CD4-positive, alpha-beta T cell treated with Interleukin-10 for 1 hour (primary cell): ENCODE results near the gene GALNT1.

ENCODE experiments used
- DNase-seq: peaks from one replicate; pipeline ENCODE4 v3.0.0-alpha.2; 2020

GALNT1 gene

DNA sequence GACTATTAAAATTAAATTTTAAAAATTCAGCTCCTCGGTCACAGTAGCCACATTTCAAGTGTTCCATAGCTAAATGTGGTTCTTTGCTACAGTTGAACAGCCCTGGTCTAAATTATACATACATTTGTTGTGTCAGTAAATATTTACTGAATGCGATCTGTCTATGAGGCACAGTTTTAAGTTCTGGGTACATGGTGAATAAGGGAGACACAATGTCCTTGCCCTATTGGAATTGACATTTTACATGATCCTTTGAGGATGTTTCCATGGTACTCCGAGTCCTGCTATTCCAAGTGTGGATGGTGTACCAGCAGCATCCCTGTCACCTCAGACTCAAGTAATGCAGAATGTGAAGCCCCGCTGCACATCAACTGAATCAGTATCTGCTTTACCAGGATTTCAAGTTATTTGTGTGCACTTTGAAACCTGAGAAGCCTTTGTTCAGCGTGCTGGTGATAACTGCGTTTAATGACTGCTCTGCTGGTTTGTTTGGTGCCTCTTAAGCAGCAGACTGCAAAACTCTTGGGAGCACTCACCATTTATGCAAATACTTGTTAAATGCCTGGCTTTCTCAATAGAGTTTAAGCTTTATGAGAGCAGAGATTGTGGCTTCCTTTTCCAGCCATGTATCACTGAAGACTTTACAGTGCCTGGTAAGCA is 1.5 kb downstream of the GALNT1 start:
- DNase-seq: no peak

DNA sequence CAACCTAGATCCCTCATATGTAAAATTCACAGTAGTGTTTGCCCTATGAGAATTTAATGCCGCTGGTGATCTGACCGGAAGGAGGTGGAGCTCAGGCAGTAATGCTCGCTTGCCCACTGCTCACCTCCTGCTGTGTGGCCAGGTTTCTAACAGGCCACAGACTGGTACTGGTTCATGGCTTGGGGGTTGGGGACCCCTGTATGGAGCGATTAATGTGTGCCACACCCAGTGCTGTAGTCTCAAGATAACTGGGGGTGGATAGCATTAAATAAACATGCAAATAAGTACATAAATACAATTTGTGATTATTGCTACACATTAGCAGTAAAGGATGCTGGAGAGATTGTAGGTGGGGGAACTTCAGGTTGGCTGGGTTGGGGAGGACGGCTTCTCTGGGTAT is 3.2 kb downstream of the GALNT1 start:
- no peak for DNase-seq

DNA sequence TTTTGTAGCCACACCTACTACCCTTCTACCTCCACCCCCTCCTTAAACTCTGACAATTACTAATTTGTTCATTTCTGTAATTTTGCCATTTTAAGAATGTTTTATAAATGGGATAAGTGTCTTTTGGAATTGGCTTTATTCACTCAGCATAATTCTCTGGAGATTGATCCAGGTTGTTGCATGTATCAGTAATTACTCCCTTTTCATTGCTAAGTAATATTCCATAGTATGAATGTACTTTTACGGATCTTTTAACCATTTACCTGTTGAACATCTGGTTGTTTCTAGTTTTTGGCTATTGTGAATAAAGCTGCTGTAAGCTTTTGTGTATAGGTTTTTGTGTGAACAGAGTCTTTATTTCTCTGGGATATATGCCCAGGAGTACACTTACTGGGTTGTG is 4.1 kb downstream of the GALNT1 start:
- DNase-seq: no peak

DNA sequence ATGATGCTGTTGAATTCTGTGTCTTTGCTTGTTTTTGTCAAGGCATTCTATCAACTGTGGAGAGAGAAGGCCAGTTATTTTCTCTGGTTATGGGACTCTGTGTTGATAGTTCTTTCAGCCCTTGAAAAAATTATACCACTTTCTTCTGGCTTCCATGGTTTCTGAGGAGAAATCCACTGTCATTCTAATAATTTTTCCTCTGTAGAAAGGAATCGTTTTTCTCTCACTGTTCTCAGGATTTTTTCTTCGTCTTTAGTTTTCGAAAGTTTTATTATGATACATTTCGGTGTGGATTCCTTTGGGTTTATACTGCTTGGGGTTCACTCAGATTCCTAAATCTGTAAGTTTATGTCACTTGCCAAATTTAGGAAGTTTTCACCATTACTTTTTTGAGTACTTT is 6.6 kb downstream of the GALNT1 start:
- no peak for DNase-seq

DNA sequence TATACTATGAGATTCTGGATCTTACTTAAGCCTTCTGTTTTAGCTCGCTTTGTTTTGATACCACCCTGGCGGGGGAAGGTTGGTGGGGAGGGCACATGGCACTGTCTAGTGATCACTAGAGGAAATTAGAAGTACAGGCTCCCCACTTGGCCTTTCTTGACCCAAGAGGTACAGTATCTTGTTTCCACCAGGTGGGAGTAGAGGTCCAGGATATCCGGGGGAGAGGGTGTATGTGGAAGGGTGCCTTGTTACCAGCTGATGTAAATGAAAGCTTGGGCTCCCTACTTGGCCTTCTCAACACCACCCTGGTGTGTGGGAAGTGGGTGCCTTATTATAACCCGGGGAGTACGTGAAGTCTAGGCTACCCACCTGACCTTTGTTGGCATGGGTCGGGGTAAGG is 7.5 kb downstream of the GALNT1 start:
- DNase-seq: peak; percentile 49

DNA sequence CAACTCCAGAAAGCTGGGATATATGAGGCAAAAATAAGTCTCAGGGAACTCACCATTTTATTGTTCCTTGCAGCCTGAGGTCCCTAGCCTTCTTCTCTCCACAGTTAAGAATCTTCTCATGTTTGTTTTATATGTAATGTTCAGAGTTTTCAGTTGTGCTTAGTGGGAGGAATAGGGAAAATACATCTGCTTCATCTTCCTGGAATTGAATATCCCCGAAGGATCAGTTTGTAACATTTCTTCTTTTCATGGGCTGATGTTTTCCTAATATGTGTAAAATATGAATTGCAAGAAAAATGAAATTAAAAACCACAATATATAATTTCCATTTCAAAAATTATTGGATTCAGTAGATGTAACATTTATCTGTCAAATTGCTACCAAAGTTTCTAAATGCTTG is 8.0 kb downstream of the GALNT1 start:
- no peak for DNase-seq

DNA sequence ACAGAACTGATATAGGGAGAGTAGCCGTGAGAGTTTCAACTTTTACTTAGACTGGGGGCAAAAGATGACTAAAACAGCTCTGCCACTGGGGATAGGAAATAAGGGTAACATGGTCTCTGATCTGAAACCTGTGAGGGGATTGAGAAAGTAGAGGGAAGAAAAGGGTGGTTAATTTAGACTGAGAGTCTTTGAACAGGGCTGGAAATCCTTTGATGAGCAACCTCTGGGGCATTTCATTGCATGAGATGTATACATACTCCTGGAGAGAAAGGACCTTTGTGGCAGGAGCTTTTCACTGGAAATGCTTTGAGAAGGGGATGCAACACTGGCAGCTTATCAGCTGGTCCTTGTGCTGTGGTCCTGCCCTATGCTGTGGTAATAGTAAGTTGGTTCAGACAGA is 9.4 kb downstream of the GALNT1 start:
- DNase-seq: no peak

DNA sequence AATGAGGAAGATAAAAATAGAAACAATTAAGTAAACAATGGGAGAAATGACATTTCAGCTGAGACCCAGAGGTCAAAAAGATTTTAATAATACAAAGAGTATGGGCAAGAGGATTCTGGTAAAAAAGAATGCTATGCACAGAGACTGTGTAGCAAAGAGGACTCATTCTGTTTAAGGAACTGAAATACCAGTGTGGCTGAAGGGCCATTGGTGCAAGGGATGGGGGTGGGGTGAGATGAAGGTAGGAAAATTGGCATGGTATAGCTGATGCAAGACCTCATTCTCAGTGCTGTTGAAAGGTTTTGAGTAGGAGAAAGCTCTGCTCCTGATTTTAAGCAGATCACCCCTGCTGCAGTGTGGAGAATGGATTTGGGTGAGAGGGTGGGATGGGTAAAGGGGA is 10.8 kb downstream of the GALNT1 start:
- DNase-seq: no peak

DNA sequence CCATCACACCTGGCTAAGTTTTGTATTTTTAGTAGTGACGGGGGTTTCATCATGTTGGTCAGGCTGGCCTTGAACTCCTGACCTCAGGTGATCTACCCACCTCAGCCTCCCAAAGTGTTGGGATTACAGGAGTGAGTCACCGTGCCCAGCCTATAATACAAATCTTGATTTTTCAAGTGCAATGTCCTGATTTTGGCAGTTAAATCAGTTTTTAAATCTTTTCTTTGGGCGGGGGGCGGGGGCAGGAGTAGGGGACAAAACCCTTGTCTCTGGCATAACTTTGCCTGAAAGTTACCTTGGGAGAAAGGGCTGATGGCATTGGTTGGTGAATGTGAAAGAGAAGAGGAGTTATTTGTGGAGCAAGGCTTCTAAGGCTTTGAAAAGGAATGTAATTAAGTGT is 12.3 kb downstream of the GALNT1 start:
- no peak for DNase-seq

DNA sequence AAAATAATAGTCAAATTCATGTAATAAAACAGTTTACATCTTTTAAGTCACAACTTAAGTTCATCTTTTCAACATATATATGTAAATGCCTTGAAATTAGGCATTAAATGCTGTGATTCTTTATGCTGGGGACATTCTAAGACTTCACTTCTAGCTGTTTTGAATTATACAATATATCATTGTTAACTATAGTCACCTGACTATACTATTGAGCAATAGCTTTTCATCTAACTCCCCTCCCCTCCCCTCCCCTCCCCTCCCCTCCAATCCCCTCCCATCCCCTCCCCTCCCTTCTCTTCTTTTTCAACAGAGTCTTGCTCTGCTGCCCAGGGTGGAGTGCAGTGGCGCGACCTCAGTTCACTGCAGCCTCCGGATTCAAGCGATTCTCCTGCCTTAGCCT is 16.2 kb downstream of the GALNT1 start:
- DNase-seq: no peak

DNA sequence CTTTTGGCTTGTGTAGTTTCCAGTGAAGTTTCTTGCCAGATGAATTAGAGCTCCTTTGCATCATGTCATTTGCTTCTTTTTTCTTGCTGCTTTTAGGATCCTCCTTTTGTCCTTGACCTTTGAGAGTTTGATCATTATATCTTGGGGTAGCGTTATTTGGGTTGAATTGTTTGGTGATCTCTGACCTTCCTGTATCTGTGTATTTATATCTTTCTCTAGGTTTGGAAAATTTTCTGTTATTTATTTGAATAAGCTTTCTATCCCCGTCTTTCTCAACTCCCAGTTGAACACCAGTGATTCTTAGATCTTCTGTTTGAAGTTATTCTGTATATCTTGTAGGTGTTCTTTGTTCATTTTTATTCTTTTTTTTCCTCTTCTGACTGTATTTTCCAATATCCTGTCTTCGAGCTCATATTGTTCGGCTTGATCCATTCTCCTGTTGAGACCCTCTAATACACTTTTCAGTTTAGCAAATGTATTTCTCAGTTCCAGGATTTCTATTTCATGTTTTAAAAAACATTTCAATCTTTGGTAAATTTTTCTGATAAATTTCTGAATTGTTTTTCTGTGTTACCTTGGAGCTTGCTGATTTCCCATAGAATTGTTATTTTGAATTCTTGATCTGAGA is 20.8 kb downstream of the GALNT1 start:
- no peak for DNase-seq

DNA sequence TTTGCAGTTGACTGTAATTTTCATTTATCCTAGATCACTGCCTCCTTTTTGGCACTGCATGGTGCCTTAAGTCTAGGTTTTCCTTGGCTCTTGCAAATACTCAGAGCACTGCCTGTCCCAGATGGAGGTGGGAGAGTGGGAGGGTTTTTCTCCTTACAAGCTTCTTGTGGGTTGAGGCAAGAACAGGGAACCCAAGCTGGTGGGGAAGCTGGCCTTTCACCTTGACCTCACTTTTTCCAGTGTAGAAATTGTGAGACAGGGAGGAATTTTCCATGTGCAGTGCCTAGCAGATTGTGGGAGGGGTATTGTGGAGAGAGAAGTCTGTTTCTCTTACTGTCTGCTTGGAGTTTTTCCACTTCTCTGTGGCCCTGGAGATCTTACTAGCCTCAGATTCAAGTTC is 21.5 kb downstream of the GALNT1 start:
- DNase-seq: no peak

DNA sequence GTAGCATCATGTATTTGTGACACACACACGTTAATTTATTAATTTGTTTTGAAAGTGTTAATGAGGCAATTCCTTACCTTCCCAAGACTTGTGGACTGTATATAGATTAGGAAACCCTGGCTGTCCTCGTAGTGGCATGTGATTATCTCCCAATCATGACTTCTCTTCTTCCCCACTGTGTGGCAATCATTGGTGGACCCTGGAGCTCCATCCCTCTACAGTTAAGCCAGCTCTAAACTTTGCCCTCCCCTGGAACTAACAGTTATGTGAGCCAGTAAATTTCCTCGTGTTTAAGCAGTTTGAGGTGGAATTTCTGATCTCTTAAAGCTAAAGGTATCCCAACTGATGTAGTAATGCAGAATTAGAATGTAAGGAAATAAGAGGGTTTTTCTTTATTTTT is 22.0 kb downstream of the GALNT1 start:
- no peak for DNase-seq

DNA sequence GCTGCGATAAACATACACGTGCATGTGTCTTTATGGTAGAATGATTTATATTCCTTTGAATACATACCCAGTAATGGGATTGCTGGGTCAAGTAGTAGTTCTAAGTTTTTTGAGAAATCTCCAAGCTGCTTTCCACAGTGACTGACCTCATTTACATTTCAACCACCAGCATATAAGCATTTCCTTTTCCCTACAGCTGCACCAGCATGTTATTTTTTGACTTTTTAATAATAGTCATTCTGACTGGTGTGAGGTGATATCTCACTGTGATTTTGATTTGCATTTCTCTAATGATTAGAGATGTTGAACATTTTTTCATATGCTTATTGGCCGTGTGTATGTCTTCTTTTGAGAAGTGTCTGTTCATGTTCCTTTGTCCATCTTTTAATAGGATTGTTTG is 22.8 kb downstream of the GALNT1 start:
- no peak for DNase-seq

DNA sequence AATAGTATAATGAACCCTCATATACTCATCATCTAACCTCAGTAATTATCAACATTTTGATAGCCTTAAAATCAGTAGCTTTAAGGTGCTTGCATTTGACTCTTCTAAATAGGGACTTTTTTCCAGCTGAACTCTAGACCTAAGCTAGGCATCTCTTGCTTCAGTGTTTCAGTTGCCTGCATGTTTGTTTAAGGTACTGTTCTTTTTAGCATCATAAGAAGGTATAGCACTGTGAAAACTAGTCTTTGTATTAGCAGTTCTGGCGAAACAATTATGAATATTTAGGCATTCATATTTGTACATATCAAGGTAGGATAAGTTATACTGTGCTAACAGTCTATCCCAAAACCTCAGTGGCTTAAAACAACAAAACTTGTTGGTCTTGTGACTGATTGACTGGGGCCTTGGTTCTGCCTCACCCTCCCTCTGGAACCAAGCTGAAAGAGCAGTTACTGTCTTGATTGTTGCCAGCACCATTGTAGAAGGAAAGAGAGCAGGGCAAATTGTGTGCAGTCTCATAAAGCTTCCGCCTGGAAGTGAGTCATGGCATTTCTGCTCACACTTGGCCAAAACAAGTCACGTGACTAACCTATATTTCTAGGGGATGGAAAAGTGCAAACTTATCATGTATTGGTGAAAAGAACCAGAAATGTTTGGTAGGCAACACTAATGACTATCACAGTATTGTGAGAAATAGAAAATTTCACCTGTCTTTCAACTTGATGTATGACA is 24.3 kb downstream of the GALNT1 start:
- DNase-seq: no peak

DNA sequence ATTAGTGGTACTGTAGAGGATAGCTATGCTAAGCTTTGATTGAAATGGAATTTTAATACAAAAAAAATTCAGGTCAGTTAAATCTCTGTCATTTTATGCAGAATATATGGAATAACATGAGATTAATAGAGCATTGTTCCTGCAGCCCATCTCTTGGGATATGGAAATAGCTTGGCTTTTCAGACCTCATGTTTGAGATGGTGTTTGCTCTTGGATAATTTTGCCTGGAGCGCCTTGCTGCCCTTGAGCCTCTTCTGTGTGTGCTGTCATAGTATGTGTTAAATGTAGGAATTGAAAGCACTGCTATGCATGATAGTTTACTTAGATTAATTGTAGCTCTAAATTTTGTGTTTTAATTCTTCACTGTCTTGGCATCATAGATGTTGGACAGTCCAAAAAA is 27.7 kb downstream of the GALNT1 start:
- DNase-seq: no peak

DNA sequence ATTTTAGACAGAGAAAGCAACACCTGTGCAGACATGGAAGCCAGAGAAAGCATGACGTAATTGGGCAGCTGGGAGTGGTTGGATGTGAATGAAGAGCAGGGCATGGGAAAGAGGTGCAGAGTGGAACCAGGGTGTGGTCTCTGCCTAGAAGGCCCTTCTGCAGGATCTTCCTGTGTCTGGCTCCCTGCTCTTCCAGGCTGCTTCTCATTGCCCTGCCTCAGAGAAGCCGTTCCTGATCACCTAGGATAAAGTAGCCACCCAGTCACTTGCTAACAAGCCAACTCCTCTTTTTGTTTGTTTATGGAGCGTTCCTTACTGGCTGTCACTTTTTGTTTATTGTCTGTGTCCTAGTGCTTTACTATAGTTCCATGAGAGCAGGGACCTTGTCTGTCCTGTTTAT is 28.5 kb downstream of the GALNT1 start:
- no peak for DNase-seq

DNA sequence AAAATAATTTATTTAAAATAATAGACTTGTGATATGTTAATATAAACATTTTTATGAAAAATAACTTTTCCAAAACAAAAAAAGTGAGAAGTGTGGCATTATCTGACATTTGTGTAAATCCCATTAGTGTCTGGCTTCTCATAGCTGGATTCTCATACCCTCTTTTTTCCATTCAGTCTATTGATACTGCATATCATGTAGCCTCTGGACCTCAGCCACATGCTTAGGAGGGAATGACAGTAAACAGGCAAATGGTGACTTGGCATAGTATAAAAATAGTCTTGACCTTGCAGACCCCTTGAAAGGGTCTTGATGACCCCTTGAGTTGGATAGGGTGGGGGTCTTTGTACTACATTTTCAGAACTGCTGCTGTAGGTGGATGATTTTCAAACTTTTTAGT is 29.2 kb downstream of the GALNT1 start:
- no peak for DNase-seq

DNA sequence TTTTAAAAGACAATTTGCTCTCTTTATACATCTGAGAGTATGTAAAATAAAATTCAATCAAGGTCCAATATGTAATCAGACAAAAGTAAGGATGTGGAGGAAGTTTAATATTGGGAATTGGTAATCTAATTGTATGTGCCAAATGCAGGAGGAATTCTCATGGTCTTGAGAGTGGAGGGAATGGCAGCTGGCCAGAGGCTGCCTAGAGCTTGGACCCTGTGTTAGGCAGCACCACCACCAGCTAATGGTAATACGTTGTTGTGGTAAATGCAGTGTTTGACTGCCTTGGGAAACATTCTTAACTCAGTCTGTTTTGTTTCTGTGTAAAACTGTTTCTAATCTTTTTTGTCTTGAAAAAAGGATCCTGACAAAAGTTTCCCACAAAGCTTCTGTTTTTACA is 30.0 kb downstream of the GALNT1 start:
- no peak for DNase-seq

DNA sequence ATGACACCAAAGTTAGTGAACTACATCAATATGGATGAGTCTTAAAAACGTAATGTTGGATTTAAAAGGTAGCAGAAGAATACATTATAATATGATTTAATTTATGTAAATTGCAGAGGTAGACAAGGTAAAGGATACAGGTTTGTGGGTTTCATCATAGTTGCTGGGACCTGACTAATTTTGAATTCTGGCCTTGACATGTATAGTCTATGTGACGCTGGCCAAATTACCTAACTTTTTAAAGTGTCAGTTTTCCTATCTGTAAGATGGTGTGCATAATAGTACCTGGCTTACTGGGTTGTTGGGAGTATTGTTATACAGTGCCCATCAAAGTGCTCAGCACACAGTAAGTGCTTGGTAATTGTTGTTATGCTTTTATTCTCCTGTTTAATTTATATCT is 34.5 kb downstream of the GALNT1 start:
- DNase-seq: no peak

DNA sequence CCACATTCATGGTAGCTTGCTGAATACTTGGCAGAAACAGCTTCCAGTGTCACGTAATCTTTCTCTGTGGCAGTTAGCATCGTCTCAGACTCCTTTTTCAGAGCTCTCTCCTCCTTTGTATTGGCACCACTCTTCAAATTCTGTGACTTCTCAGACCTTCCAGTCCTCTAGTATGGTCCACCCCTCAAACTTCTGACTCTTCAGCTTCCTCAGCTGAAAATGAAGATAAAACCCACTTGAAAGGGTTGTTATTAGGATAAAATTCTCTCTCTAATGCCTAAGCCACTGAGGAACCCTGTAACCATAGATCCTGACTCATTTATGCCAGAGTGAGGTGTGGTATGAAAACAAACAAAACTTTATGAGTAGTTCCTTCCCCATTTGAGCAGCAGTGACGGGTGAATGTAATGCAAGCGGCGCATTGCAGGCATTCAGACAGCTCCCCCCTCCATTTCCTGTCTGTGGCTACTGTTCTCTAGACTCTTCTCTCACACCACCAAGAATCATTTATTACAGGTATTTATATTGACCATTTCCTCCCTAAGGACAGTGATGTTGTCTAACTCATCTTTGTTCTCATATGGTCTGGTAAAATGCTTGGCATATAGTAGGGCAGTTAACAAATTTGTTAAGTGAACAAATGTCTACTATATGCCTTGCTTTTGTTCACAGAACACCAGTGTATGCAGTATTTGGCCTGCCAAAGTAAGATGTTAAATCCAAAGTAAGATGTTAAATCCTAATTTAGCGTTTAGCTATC is 35.3 kb downstream of the GALNT1 start:
- peak; percentile 66 for DNase-seq

DNA sequence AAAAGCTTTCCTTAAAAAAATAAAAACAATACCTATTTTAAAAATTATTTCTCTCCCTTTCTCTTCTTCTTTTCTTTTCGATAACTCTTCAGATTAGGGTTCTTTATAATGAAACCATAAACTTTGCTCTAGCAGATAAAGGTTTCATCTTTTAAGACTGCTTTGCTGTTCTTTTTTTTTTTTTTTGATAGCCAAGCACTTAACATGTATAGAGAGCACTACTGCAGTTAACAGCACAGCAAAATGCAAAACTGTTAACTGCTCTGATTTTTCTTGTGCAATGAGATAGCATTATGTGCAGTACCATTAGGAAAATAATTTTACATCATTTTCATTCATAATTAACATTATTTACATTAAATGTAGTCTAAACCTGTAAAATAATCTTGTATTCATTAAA is 36.3 kb downstream of the GALNT1 start:
- no peak for DNase-seq

DNA sequence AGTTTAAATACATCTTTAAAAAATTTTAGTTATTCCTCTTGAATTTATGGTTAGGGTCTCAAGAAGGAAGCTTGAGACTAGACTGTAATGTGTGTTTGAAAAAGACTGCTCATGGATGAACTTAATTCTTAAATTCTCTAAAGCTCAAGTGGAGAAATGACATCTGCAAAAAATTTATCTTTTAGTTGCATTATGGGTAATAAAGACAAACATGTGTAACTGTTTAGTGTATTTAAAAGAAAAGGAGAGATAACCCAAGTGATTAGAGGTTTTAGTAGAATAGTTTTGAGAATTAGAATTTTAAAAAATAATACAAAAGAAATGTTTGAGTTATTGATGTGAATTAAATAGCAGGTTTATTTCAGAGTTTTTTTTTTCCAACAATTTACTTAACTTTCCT is 36.7 kb downstream of the GALNT1 start:
- DNase-seq: no peak

DNA sequence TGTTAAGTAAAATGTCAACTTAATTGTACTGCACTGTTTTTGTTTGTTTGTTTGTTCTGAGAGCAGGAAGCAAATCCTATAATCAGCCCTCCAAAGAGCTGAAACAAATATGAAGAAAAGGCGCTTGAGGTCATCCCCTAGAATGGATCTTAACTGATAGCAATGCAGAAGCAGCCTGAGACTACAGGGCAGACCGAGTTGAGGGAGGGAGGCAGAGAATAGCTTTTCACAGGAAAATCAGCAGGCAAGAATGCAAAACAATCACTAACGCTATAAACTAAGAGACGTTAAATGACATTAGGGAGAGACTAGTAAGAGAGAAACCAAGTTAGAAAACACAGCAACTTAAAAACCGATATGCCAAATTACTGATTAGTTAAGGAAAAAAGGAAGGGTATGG is 37.2 kb downstream of the GALNT1 start:
- DNase-seq: no peak
